ENCODE data around the gene SYNJ2BP.
"Not testable (repeated sequence)": the region's sequence is repeated elsewhere in the genome, so short reads cannot be mapped to it uniquely, and the experiment has no call there.

SYNJ2BP gene

DNA sequence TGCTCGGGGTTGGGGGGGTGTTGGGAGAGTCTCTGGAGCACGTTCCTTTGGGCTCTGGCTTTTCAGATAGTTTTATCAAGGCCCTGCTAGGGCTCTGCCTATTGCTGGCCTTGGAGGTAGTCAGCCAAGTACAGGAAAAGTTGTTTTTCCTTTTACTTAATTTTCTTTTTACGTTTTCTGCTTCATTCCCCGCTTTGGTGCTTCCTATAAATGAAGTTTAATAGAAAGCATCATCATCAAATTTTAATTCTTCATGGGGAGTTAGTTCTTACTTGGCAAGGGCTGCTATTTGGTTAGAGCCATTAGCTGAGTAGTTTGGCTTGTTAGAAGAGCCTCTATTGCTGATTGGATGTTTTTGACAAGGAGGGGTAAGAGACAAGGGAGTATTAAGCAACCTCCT, 20.0 kb upstream of the SYNJ2BP start:
- TF ChIP-seq, protein P1, sequence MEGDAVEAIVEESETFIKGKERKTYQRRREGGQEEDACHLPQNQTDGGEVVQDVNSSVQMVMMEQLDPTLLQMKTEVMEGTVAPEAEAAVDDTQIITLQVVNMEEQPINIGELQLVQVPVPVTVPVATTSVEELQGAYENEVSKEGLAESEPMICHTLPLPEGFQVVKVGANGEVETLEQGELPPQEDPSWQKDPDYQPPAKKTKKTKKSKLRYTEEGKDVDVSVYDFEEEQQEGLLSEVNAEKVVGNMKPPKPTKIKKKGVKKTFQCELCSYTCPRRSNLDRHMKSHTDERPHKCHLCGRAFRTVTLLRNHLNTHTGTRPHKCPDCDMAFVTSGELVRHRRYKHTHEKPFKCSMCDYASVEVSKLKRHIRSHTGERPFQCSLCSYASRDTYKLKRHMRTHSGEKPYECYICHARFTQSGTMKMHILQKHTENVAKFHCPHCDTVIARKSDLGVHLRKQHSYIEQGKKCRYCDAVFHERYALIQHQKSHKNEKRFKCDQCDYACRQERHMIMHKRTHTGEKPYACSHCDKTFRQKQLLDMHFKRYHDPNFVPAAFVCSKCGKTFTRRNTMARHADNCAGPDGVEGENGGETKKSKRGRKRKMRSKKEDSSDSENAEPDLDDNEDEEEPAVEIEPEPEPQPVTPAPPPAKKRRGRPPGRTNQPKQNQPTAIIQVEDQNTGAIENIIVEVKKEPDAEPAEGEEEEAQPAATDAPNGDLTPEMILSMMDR (IDR thresholded peaks at IDR 0.05; ENCODE audit: low read depth, low read length, missing control alignments), result no peak
- H3K4me3 ChIP-seq (ENCODE audit: low read depth, low read length), result no peak overlapping the region
- DNase-seq (ENCODE audit: low read depth), result no peak

DNA sequence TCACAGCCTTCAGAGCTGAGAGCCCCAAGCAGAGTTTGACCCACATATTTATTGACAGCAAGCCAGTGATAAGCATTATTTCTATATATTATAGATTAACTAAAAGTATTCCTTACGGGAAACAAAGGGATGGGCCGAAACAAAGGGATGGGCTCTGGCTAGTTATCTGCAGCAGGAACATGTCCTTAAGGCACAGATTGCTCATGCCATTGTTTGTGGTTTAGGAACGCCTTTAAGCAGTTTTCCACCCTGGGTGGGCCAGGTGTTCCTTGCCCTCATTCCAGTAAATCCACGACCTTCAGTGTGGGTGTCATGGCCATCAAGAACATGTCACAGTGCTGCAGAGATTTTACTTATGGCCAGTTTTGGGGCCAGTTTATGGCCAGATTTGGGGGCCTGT, 9.7 kb upstream of the SYNJ2BP start:
- not testable (repeated sequence) for H3K4me3 ChIP-seq (ENCODE audit: low read depth, low read length); DNase-seq (ENCODE audit: low read depth)

DNA sequence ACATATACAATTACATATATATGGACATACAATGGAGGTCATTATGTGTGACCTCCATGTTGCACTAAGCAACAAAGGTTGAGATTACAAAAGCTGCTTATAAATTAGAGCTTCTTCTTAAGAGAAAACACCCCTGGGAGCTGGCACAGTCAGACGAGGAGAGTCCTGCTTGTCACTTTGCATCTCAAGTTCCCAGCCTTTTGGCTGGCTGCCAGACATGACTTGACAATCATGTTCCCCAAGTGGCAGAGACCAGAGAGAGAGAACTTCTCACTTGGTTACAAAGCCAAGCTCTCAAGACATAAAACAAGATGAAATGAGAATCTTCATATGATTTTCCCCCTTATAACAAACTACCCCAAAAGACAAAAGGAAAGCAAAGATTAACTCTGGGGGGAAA, 8.5 kb upstream of the SYNJ2BP start:
- no peak overlapping the region for H3K4me3 ChIP-seq (ENCODE audit: low read depth, low read length)
- TF ChIP-seq, protein P1 (IDR thresholded peaks at IDR 0.05; ENCODE audit: low read depth, low read length, missing control alignments), result no peak
- DNase-seq (ENCODE audit: low read depth), result no peak

DNA sequence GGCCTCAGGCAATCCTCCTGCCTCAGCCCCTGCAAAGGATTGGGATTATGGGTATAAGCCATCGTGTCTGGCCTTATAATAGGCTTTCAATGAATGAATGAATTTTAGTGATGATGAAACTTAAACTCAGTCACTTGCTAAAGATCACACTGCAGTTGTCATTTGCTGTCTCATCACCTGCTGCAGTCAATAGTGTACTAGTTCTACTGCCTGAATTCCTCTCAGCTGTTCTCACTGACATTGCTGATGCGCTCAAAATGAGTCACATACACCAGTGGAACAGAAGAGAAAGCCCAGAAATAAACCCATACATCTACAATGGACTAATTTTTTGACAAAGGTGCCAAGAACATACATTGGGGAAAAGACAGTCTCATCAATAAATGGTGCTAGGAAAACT, 5.6 kb upstream of the SYNJ2BP start:
- DNase-seq (ENCODE audit: low read depth), result no peak
- TF ChIP-seq, protein P1 (IDR thresholded peaks at IDR 0.05; ENCODE audit: low read depth, low read length, missing control alignments), result no peak
- H3K4me3 ChIP-seq (ENCODE audit: low read depth, low read length), result no peak overlapping the region

DNA sequence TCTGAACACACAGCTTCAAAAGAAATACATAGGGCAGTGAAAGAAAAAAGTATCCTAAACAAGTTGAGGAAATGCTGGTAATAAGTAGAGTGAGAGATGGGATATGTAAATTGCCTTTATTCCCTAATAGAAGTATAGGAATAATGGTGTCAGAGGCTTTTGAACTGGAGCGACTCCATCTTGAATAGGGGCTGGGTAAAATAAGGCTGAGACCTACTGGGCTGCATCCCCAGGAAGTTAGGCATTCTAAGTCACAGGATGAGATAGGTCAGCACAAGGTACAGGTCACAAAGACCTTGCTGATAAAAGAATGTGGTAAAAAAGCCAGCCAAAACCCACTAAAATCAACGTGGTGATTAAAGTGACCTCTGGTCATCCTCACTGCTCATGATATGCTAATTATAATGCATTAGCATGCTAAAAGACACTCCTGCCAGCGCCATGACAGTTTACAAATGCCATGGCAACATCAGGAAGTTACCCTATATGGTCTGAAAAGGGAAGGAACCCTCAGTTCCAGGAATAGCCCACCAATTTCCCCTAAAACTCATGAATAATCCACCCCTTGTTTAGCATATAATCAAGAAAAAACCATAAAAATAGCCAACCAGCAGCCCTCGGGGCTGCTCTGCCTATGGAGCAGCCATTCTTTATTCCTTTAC, 2.5 kb upstream of the SYNJ2BP start:
- H3K4me3 ChIP-seq (ENCODE audit: low read depth, low read length); DNase-seq (ENCODE audit: low read depth): not testable (repeated sequence)

DNA sequence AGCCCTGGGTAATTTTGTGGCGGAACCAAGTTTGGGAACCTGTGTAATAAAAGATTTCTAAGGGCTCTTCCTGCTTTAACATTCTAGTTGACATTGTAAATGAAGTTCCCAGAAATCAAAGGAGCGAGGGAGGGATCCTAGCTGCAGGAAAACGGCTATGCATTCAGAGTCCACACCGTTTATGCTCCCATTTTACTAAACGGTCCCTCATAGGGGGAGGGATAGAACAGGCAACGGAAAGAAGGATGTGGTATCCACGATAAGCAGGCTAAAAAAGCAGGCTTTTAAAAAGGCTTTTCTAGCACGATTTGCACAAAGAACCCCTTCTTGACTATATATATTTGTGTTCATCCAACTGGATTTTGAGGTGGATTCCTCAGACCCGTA, 559 bp downstream of the SYNJ2BP start:
- H3K4me3 ChIP-seq (ENCODE audit: low read depth, low read length), result peak overlapping the region; percentile 72
- no peak for DNase-seq (ENCODE audit: low read depth)
- TF ChIP-seq, protein P1 (IDR thresholded peaks at IDR 0.05; ENCODE audit: low read depth, low read length, missing control alignments), result no peak

DNA sequence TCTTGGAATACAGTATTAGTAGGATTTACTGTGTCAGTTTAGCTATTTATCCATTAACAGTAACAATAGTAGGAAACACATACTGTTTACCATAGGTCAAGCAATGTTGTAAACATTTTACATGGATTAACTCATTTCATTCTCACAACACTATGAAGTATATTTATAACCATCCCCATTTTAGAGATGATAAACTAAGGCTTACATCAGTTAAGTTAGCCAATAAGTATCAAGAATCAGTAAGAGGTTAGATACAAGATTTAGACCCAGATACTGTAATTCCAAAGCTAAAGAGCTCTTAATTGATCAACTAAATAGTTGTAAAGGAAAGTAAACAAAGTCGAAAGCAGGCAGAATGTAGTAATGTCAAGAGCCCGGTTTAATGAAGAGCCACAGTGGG, 1.1 kb downstream of the SYNJ2BP start:
- peak overlapping the region; percentile 72; the same call in 1 of the 2 replicates for H3K4me3 ChIP-seq (ENCODE audit: low read depth, low read length)
- DNase-seq (ENCODE audit: low read depth), result no peak
- TF ChIP-seq, protein P1 (IDR thresholded peaks at IDR 0.05; ENCODE audit: low read depth, low read length, missing control alignments), result no peak

DNA sequence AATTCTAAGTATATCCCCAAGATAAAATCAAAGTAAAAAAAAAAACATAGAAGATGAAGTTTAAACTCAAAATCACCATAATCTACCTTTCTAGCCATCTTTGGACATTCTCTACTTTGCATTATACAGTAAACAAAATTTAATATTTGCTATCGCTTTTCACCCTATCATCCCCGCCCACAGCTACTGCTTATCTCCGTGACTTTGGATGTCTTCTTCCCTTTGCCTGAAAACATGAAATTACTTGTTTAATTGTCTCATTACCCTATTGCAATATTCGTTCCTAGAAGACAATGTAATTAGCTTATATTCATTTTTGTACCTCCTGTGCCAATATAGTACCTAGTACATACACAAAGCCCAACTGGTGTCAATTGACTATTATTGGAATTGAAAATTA, 9.3 kb downstream of the SYNJ2BP start:
- H3K4me3 ChIP-seq (ENCODE audit: low read depth, low read length), result no peak overlapping the region
- TF ChIP-seq, protein P1 (IDR thresholded peaks at IDR 0.05; ENCODE audit: low read depth, low read length, missing control alignments), result no peak

DNA sequence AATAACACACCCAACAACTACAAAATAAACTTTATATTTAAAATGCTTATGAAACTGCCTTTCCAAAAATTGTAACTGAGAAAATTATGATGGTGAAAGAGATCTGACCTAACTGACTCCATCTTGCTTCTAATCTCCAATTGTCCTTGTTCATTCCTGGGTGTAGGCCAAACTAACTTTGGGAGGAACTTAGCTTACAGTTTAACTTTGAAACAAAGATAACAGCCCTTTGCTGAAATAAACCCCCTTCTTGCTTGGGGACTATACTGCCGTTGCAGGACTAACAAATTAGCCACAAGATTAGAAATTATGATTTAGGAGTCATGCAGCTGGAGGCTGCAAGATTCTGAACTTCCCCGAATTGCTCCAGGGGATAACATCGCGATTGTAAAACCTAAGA, 10.7 kb downstream of the SYNJ2BP start:
- not testable (repeated sequence) for DNase-seq (ENCODE audit: low read depth)

More for the DNA sequence above, 9.3 kb downstream of the SYNJ2BP start:
- no peak for DNase-seq (ENCODE audit: low read depth)

DNA sequence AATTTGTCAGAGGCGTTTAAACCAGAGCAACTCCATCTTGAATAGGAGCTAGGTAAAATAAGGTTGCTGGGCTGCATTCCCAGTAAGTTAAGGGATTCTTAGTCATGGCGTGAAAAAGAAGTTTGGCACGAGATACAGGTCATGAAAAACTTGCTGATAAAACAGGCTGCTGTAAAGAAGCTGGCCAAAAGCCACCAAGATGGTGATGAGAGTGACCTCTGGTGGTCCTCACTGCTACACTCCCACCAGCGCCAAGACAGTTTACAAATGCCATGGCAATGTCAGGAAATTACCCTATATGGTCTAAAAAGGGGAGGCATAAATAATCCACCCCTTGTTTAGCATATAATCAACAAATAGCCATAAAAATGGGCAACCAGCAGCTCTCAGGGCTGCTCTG, 13.6 kb downstream of the SYNJ2BP start:
- H3K4me3 ChIP-seq (ENCODE audit: low read depth, low read length); DNase-seq (ENCODE audit: low read depth): not testable (repeated sequence)

More for the DNA sequence above, 10.7 kb downstream of the SYNJ2BP start:
- not testable (repeated sequence) for H3K4me3 ChIP-seq (ENCODE audit: low read depth, low read length)
